Mammary microvascular endothelial cell (primary cell): Measurements from ENCODE around the gene SPP2. TPM values are rescaled to one million over a fixed set of nuclear protein-coding genes. Genes with fewer than 3 reads are reported as not detected.

Source experiments
- total RNA-seq: library from RNA; depleted of rRNA; stranded (reverse); fragments of >200 nt; gene quantifications from 2 replicates; pipeline ENCODE4 v1.2.3, GENCODE V29; 2015

The SPP2 gene, protein sequence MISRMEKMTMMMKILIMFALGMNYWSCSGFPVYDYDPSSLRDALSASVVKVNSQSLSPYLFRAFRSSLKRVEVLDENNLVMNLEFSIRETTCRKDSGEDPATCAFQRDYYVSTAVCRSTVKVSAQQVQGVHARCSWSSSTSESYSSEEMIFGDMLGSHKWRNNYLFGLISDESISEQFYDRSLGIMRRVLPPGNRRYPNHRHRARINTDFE
- total RNA-seq: not detected in 2 replicates

GRCh38 chr2:234050455-234051135 is at the start of gene SPP2:
Gene SPP2, plus strand, starts transcription at chr2:234050702. Its CDS starts 85 bp downstream, at chr2:234050787.

Other genes starting within 250 kb of the SPP2 start
- 22.8 and 22.9 TPM in 2 replicates for gene HJURP, start 196.2 kb upstream of the SPP2 start, total RNA-seq
- gene TRPM8, start 133.3 kb upstream of the SPP2 start, total RNA-seq: not detected in 2 replicates